ENCODE data around the gene ARHGEF4.

DNA sequence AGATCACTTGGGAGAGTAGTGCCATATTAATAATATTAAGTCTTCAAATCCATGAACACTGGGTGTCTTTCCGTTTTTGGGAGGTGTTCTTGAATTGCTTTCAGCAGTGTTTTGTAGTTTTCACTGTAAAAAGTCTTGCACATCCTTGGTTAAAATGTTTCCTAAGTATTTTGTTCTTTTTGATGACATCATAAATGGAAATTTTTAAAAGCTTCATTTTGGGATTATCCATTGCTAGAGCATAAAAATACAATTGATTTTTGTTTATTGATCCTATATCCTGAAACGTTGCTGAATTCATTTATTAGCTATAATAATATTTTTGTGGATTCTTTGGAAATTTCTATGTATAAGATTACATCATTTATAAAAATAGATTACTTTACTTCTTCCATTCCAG lies 96.8 kb downstream of the ARHGEF4 start:
- TF ChIP-seq POLR2A (IDR thresholded peaks at IDR 0.05): no peak
- TF ChIP-seq POLR2AphosphoS5 (IDR thresholded peaks at IDR 0.05): no peak

Measured in suprapubic skin (tissue), 4 donors.